PC-3 (cell line): ENCODE results near the gene SMYD3. TPM values are rescaled to one million over a fixed set of nuclear protein-coding genes. Genes with fewer than 3 reads are reported as not detected.

Experiments used
- ATAC-seq: fragments of 200-7000 bp; cut with Tn5 transposase; 2 replicates; pipeline ENCODE4 v1.9.1; 2020; ENCODE audit warnings: mild to moderate bottlenecking, moderate library complexity
- BruUV-seq: library from RNA; stranded (reverse); fragments of 400-500 nt; replicated peaks from 2 replicates; lab custom pipeline; 2021; lab: Mats Ljungman, UMichigan
- CTCF ChIA-PET: fragments of 300-600 bp; sonication (Branson Sonifier 250); formaldehyde crosslinking; loops from one replicate; lab custom pipeline; 2022; ENCODE audit warnings: antibody characterized with exemption; lab: Charles Lee
- POLR2A ChIA-PET: fragments of 300-600 bp; sonication (Branson Sonifier 250); formaldehyde crosslinking; loops from one replicate; lab custom pipeline; 2022; ENCODE audit warnings: antibody characterized with exemption; ENCODE audit not compliant: unreplicated experiment; lab: Charles Lee
- DNase-seq: peaks from one replicate; pipeline ENCODE4 v3.0.0-alpha.2; 2015
- H2AFZ ChIP-seq: fragments of 300-600 bp; sonication (generic); 2 replicates; pipeline ENCODE4 v1.6.0; 2016; ENCODE audit warnings: antibody characterized with exemption, low read length
- H3F3A ChIP-seq: fragments of 300-600 bp; sonication (generic); one replicate; pipeline ENCODE4 v1.6.0; 2017; ENCODE audit warnings: antibody characterized with exemption, low read length, control low read depth, mild to moderate bottlenecking; ENCODE audit not compliant: unreplicated experiment
- H3K27ac ChIP-seq: fragments of 300-600 bp; sonication (generic); 2 replicates; pipeline ENCODE4 v1.5.1; 2016; ENCODE audit warnings: mild to moderate bottlenecking, low read length
- H3K27me3 ChIP-seq: fragments of 300-600 bp; sonication (generic); 2 replicates; pipeline ENCODE4 v1.6.1; 2016; ENCODE audit warnings: low read length, mixed read lengths
- H3K36me3 ChIP-seq: fragments of 300-600 bp; sonication (generic); 2 replicates; pipeline ENCODE4 v1.6.1; 2016; ENCODE audit warnings: low read depth, mixed run types, low read length, mixed read lengths
- H3K4me1 ChIP-seq: fragments of 300-600 bp; sonication (generic); 2 replicates; pipeline ENCODE4 v1.5.1; 2016; ENCODE audit warnings: low read length; ENCODE audit not compliant: insufficient read depth
- H3K4me2 ChIP-seq: fragments of 300-600 bp; sonication (generic); 2 replicates; pipeline ENCODE4 v1.6.0; 2016; ENCODE audit warnings: low read length
- H3K4me3 ChIP-seq: fragments of 300-600 bp; sonication (generic); 2 replicates; pipeline ENCODE4 v1.5.1; 2016; ENCODE audit warnings: mild to moderate bottlenecking, low read length, mixed read lengths
- H3K79me2 ChIP-seq: fragments of 300-600 bp; sonication (generic); 2 replicates; pipeline ENCODE4 v1.6.1; 2017; ENCODE audit warnings: low read length, mixed read lengths
- H3K9ac ChIP-seq: fragments of 300-600 bp; sonication (generic); 2 replicates; pipeline ENCODE4 v1.6.0; 2016; ENCODE audit warnings: mild to moderate bottlenecking, low read length
- H3K9me2 ChIP-seq: fragments of 300-600 bp; sonication (generic); replicated peaks from 2 replicates; pipeline ENCODE4 v1.6.1; 2016; ENCODE audit warnings: mixed run types, low read length, mixed read lengths
- H3K9me3 ChIP-seq: fragments of 300-600 bp; sonication (generic); 2 replicates; pipeline ENCODE4 v1.6.1; 2016; ENCODE audit warnings: low read length, mixed read lengths
- H4K20me1 ChIP-seq: fragments of 300-600 bp; sonication (generic); 2 replicates; pipeline ENCODE4 v1.6.1; 2016; ENCODE audit warnings: low read length, mixed read lengths
- EZH2 ChIP-seq: fragments of 300-600 bp; sonication (generic); IDR thresholded peaks from one replicate; pipeline ENCODE4 v1.6.1; 2017; ENCODE audit warnings: antibody characterized with exemption, mild to moderate bottlenecking, low read length; ENCODE audit not compliant: unreplicated experiment
- EZH2phosphoT487 ChIP-seq: fragments of 300-600 bp; sonication (generic); IDR thresholded peaks from 2 replicates; pipeline ENCODE4 v1.6.1; 2018; ENCODE audit warnings: mild to moderate bottlenecking, antibody characterized with exemption, low read length, borderline replicate concordance
- intact Hi-C: fragments of 100-400 bp; cut with micrococcal nuclease; formaldehyde crosslinking; loops from 2 replicates; pipeline ENCODE4 v1.9.0; 2023
- total RNA-seq: library from RNA; depleted of rRNA; stranded (reverse); fragments of >200 nt; gene quantifications from 2 replicates; pipeline ENCODE4 v1.2.3, GENCODE V29; 2014
- TF ChIP-seq, protein P1 (sequence below): fragments of 300-600 bp; sonication (generic); conservative IDR thresholded peaks from 2 replicates; pipeline ENCODE4 v1.5.1; 2017; ENCODE audit warnings: antibody characterized with exemption, low read depth, mild to moderate bottlenecking, low read length

SMYD3 gene
- total RNA-seq, 1 experiment from 2014 or later: 33.0 TPM

DNA sequence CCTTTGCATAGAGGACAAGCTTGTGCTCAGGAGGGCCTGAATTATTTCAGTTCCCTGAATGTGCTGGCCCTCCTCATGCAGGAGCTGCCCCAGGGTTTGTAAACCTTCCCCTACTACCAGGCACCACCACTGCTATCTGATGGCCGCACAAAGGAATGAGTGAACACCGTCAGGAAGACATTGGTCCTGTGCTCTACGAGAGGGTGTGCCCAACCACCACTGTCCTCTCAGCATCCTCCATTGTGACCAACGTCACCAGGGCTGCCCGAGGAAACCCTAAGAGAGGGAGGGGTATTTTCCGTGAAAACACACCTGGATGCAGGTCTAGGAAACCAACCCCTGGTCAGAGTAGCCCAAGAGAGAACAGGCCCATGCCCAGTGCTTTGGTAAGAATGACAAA lies 694.8 kb downstream of the SMYD3 start:
- Histone ChIP-seq H3K27me3 (no peaks in the 10 kb centered on the region), H3K36me3 (no peaks in the 10 kb centered on the region), H3K4me2 (no peak overlapping the region), H3K4me1 (no peaks in the 10 kb centered on the region), H3K9me2 (no peaks in the 10 kb centered on the region), H3K9me3 (no peaks in the 10 kb centered on the region), H3K9ac (no peak overlapping the region), H3K79me2 (no peaks in the 10 kb centered on the region), H3F3A (no peaks in the 10 kb centered on the region), H4K20me1 (no peaks in the 10 kb centered on the region), H3K27ac (no peak overlapping the region), H3K4me3 (no peak overlapping the region), H2AFZ (no peak overlapping the region)
- DNase-seq (no peak), ATAC-seq (no peak)
- ChIA-PET POLR2A (no interaction called here), CTCF (no interaction called here)
- intact Hi-C loops: no loop called here
- TF ChIP-seq EZH2phosphoT487 (no peak), EZH2 (no peak)
- TF ChIP-seq, protein P1, sequence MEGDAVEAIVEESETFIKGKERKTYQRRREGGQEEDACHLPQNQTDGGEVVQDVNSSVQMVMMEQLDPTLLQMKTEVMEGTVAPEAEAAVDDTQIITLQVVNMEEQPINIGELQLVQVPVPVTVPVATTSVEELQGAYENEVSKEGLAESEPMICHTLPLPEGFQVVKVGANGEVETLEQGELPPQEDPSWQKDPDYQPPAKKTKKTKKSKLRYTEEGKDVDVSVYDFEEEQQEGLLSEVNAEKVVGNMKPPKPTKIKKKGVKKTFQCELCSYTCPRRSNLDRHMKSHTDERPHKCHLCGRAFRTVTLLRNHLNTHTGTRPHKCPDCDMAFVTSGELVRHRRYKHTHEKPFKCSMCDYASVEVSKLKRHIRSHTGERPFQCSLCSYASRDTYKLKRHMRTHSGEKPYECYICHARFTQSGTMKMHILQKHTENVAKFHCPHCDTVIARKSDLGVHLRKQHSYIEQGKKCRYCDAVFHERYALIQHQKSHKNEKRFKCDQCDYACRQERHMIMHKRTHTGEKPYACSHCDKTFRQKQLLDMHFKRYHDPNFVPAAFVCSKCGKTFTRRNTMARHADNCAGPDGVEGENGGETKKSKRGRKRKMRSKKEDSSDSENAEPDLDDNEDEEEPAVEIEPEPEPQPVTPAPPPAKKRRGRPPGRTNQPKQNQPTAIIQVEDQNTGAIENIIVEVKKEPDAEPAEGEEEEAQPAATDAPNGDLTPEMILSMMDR: no peak
- no TSS peak for BruUV-seq

DNA sequence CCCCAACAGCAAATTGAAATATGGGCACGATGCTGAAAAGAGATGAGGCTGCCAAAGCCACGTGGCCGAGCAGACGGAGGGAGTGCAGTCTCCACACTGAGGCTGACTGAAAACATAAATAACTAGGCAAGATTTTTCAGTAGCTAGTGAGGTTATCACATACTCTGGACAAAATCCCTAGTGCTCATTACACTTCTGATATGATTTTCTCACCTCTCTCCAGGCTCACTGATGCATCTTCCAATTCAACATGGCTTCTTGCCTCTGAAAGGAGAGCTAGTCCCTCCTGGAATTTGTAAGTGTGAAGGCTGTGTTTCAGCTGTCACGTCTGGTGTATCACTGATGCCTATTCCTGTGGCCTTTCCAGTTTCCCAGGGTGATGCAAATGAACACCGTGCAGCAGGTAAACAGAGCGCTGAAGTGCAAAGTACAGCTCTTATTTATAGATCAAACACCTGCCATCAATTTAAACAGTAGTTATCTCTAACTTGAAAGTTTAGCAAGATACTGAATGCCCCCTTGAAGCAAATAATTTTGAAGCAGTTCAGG lies 696.2 kb downstream of the SMYD3 start:
- Histone ChIP-seq H4K20me1 (no peaks in the 10 kb centered on the region), H3F3A (no peaks in the 10 kb centered on the region), H3K9me2 (no peaks in the 10 kb centered on the region), H3K4me2 (no peak overlapping the region), H3K79me2 (no peaks in the 10 kb centered on the region), H3K9me3 (no peaks in the 10 kb centered on the region), H3K4me1 (0 out of 2 replicates have a peak, but pooled peaks cover under 1% of the 10 kb centered on the region), H3K36me3 (no peaks in the 10 kb centered on the region), H3K27ac (no peak overlapping the region), H2AFZ (no peak overlapping the region), H3K4me3 (no peak overlapping the region), H3K9ac (no peak overlapping the region), H3K27me3 (no peaks in the 10 kb centered on the region)
- intact Hi-C loops: no loop called here
- TF ChIP-seq EZH2 (no peak), EZH2phosphoT487 (no peak)
- TF ChIP-seq, protein P1: no peak
- ChIA-PET POLR2A (interaction anchor here (0.5 kb wide), 1 partner anchor 308 kb away, joined by 9 read pairs; no protein-coding TSS in a partner anchor), CTCF (no interaction called here)
- DNase-seq (no peak), ATAC-seq (no peak)
- no TSS peak for BruUV-seq

DNA sequence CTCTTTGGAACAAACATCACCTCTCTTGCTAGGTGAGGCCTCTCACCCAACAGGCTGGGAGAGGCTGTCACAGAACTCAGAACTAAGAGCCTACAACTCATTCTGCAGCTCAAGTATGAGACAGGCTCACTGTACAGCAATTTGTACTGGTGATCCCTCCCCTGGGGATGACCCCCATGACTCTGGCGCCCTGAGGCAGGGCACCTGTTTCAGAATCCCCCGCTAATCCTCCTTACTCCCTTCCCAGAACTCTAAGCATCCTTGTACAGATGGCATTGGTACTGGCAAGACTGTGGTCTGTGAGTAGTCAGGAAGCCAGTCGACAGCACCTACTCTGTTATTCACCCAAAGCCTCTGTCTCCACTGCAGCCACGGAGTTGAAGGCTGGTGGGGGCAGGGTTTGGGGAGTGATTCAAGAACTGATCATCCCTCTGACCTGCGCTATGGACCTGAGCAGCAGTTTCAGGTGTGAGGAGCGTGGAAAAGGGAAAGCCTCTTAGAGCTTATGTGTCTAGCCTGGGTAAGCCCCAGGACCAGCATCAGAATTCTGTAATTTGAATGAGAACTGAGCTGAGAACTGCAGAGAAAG lies 696.8 kb downstream of the SMYD3 start:
- Histone ChIP-seq H3K36me3 (no peaks in the 10 kb centered on the region), H3K9me3 (no peaks in the 10 kb centered on the region), H3K9me2 (no peaks in the 10 kb centered on the region), H3K9ac (no peak overlapping the region), H3K4me1 (peaks cover 6% of the 10 kb centered on the region), H2AFZ (no peak overlapping the region), H3K79me2 (no peaks in the 10 kb centered on the region), H4K20me1 (no peaks in the 10 kb centered on the region), H3K4me2 (no peak overlapping the region), H3F3A (no peaks in the 10 kb centered on the region), H3K27ac (no peak overlapping the region), H3K27me3 (no peaks in the 10 kb centered on the region), H3K4me3 (no peak overlapping the region)
- intact Hi-C loops: no loop called here
- CTCF ChIA-PET: interaction anchor here (0.6 kb wide), 1 partner anchor 656 kb away, joined by 3 read pairs; no protein-coding TSS in a partner anchor
- POLR2A ChIA-PET: no interaction called here
- no TSS peak for BruUV-seq
- ATAC-seq (no peak), DNase-seq (peak; percentile 25)
- TF ChIP-seq, protein P1: no peak
- TF ChIP-seq EZH2phosphoT487 (no peak), EZH2 (no peak)
